Tibial nerve (tissue), 4 donors: Measurements from ENCODE around the gene RIOK1. TPM values are rescaled to one million over a fixed set of nuclear protein-coding genes. Genes with fewer than 3 reads are reported as not detected.
"Not testable (repeated sequence)": the region's sequence is repeated elsewhere in the genome, so short reads cannot be mapped to it uniquely, and the experiment has no call there.

Experiments
- DNase-seq, 2 donors: peaks; one replicate each; pipeline ENCODE4 v3.0.0-alpha.2; 2019; ENCODE audit warnings: low spot score in 2 of 2
- H3K27ac ChIP-seq, 4 donors: fragments of 200-600 bp; sonication (generic) in 3 of 4; one replicate each; pipeline ENCODE4 v1.5.1; 2017 to 2019; ENCODE audit warnings: mild to moderate bottlenecking in 1 of 4
- H3K27me3 ChIP-seq, 2 donors: fragments of 200-600 bp; sonication (generic) in 1 of 2; one replicate each; pipeline versions ENCODE4 v1.5.1 to v1.6.0; 2017 to 2019
- H3K36me3 ChIP-seq, 3 donors: fragments of 200-600 bp; sonication (generic); one replicate each; pipeline ENCODE4 v1.5.1; 2018 to 2019
- H3K4me1 ChIP-seq, 4 donors: fragments of 200-600 bp; sonication (generic) in 3 of 4; one replicate each; pipeline ENCODE4 v1.5.1; 2017 to 2019
- H3K4me3 ChIP-seq, 4 donors: fragments of 200-600 bp; sonication (generic) in 3 of 4; one replicate each; pipeline ENCODE4 v1.5.1; 2017 to 2019; ENCODE audit warnings: mild to moderate bottlenecking in 1 of 4, moderate library complexity in 1 of 4
- H3K9me3 ChIP-seq, 4 donors: fragments of 200-600 bp; sonication (generic) in 3 of 4; one replicate each; pipeline ENCODE4 v1.5.1; 2017 to 2019
- EP300 ChIP-seq, 2 donors: sonication (generic); formaldehyde crosslinking; IDR thresholded peaks; one replicate each; pipeline ENCODE4 v1.6.1; 2017; ENCODE audit warnings: antibody characterized with exemption in 2 of 2, mild to moderate bottlenecking in 1 of 2
- POLR2A ChIP-seq, 2 donors: fragments of 450-650 bp; IDR thresholded peaks; one replicate each; pipeline ENCODE4 v1.6.1; 2017; ENCODE audit warnings: antibody characterized with exemption in 2 of 2, mild to moderate bottlenecking in 2 of 2, moderate library complexity in 2 of 2
- WGBS, 2 donors: methylation state at CpG; one replicate each; pipeline ENCODE4 v1.1.5; 2018; 5-methylcytosine and 5-hydroxymethylcytosine counted together
- total RNA-seq, 4 donors: library from RNA; depleted of rRNA; stranded (reverse); fragments of >200 nt; gene quantifications; one replicate each; pipeline ENCODE4 v1.1.0, GENCODE V29; 2016
- TF ChIP-seq, protein P1 (sequence below), 5 experiments: fragments of 200-600 bp in 3 of 5; fragments of 450-650 bp in 2 of 5; sonication (generic) in 3 of 5; IDR thresholded peaks; one replicate each; pipeline ENCODE4 v1.5.1; 2016 to 2019; ENCODE audit warnings: antibody characterized with exemption in 5 of 5, mild to moderate bottlenecking in 3 of 5, moderate library complexity in 2 of 5

RIOK1 gene
- total RNA-seq, 4 donors from 2014 or later, result 9.0 to 25.2 (median 12.9) TPM

- not testable (repeated sequence) for H3K9me3 ChIP-seq, H3K36me3 ChIP-seq, H3K4me3 ChIP-seq, H3K4me1 ChIP-seq, H3K27ac ChIP-seq, DNase-seq, H3K27me3 ChIP-seq
- 75 to 79% methylated on average over 3 of the region's 3 CpGs for WGBS, 2 donors
Measured at GRCh38 chr6:7351916-7352315, 37.7 kb upstream of the RIOK1 start.

DNA sequence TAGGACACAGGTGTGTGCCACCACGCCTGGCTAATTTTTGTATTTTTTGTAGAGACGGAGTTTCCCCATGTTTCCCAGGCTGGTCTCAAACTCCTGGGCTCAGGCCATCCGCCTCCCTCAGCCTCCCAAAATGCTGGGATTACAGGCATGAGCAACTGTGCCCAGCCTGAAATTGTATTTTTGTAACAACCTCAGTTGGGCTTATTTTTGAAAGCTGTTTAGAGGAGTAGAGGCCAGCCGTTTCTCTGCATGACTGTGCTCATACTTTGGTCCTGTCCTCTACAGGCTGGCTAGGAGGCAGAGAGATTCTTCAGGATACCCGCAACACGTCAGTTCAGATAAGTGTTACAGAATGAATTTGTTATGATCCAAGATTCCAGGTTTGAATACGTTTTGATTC is 22.2 kb upstream of the RIOK1 start:
- TF ChIP-seq, protein P1, sequence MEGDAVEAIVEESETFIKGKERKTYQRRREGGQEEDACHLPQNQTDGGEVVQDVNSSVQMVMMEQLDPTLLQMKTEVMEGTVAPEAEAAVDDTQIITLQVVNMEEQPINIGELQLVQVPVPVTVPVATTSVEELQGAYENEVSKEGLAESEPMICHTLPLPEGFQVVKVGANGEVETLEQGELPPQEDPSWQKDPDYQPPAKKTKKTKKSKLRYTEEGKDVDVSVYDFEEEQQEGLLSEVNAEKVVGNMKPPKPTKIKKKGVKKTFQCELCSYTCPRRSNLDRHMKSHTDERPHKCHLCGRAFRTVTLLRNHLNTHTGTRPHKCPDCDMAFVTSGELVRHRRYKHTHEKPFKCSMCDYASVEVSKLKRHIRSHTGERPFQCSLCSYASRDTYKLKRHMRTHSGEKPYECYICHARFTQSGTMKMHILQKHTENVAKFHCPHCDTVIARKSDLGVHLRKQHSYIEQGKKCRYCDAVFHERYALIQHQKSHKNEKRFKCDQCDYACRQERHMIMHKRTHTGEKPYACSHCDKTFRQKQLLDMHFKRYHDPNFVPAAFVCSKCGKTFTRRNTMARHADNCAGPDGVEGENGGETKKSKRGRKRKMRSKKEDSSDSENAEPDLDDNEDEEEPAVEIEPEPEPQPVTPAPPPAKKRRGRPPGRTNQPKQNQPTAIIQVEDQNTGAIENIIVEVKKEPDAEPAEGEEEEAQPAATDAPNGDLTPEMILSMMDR (IDR thresholded peaks at IDR 0.05), result no peak
- TF ChIP-seq EP300 (IDR thresholded peaks at IDR 0.05) (no peak), POLR2A (IDR thresholded peaks at IDR 0.05) (no peak)
- no peak for DNase-seq
- Histone ChIP-seq H3K36me3 (no peaks in the 10 kb centered on the region), H3K4me3 (no peak overlapping the region), H3K9me3 (no peaks in the 10 kb centered on the region), H3K27me3 (no peaks in the 10 kb centered on the region), H3K27ac (no peak overlapping the region), H3K4me1 (no peaks in the 10 kb centered on the region)
- WGBS, 2 donors, result 87% methylated on average over 7 of the region's 7 CpGs

DNA sequence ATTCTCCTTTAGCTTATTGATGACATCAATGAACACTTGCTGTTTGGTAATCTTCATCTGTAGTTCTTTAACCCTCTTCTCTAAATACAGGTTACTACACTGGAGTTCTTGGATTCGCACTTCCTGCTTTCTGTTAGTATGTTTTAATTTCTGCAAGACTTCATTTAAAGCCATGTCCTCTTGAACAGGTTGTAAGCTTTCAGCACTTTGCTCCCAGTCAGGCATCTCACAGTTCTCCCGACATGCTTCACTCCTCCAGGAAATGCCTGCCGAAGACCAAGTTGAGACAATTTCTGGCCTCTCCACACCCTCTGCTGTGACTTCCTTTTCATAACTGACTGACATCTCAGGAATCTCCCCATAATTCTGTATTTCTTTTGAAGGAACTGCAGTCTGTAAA is 15.9 kb upstream of the RIOK1 start:
- 44 to 56% methylated on average over 3 of the region's 3 CpGs for WGBS, 2 donors
- Histone ChIP-seq H3K36me3 (no peaks in the 10 kb centered on the region), H3K27me3 (no peaks in the 10 kb centered on the region), H3K4me3 (no peak overlapping the region), H3K4me1 (no peaks in the 10 kb centered on the region), H3K27ac (no peak overlapping the region), H3K9me3 (no peaks in the 10 kb centered on the region)
- no peak for TF ChIP-seq POLR2A (IDR thresholded peaks at IDR 0.05)
- TF ChIP-seq, protein P1 (IDR thresholded peaks at IDR 0.05), result no peak
- no peak for TF ChIP-seq EP300 (IDR thresholded peaks at IDR 0.05)
- DNase-seq, result no peak

DNA sequence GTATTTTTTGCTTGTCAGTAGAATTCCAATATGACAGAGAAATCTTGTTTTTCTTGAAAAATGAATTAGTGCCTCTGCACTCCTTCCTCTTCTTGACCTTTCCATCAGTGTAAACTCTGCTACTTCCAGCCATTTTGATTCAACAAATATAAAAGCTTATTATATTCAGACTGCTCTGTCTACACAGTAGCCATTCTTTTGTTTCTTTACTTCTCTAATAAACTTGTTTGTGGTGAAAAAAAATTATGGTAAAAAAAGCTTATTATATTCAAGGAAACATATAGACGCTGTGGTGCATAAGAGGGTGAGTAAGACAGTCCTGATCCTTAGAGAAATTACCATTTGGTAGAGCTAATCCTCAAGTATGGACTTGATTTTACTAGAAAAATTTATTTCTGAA is 11.6 kb upstream of the RIOK1 start:
- no peak for DNase-seq
- Histone ChIP-seq H3K27me3 (no peaks in the 10 kb centered on the region), H3K36me3 (no peaks in the 10 kb centered on the region), H3K9me3 (no peaks in the 10 kb centered on the region), H3K4me1 (no peaks in the 10 kb centered on the region), H3K27ac (no peak overlapping the region), H3K4me3 (no peak overlapping the region)
- 47 to 57% methylated on average over 1 of the region's 1 CpG for WGBS, 2 donors
- TF ChIP-seq EP300 (IDR thresholded peaks at IDR 0.05) (no peak), POLR2A (IDR thresholded peaks at IDR 0.05) (no peak)
- TF ChIP-seq, protein P1 (IDR thresholded peaks at IDR 0.05), result no peak

GRCh38 chr6:7378740-7379139 is 10.9 kb upstream of the RIOK1 start:
- WGBS, 2 donors, result 60 to 71% methylated on average over 4 of the region's 4 CpGs
- DNase-seq, result no peak
- H3K36me3 ChIP-seq, result no peaks in the 10 kb centered on the region

More at GRCh38 chr6:7378740-7379139, 10.9 kb upstream of the RIOK1 start:
- TF ChIP-seq POLR2A (IDR thresholded peaks at IDR 0.05) (no peak), EP300 (IDR thresholded peaks at IDR 0.05) (no peak)
- TF ChIP-seq, protein P1 (IDR thresholded peaks at IDR 0.05), result no peak
- H3K4me1 ChIP-seq, result no peaks in the 10 kb centered on the region
- no peaks in the 10 kb centered on the region for H3K27me3 ChIP-seq
- no peaks in the 10 kb centered on the region for H3K9me3 ChIP-seq
- H3K27ac ChIP-seq, result no peak overlapping the region
- no peak overlapping the region for H3K4me3 ChIP-seq
